A549 (cell line): ENCODE results near the gene TFF1.

Experiments
- CHD4 ChIP-seq: fragments of 200-600 bp; sonication (generic); IDR thresholded peaks from 2 replicates; pipeline ENCODE4 v1.6.1; 2016; ENCODE audit warnings: antibody characterized with exemption, mild to moderate bottlenecking, borderline replicate concordance
- EP300 ChIP-seq, 2 experiments: fragments of >200 bp; sonication (Bioruptor Twin); formaldehyde crosslinking; IDR thresholded peaks; 2 replicates in 1 of 2; 3 replicates in 1 of 2; pipeline ENCODE4 v1.6.1; 2016 to 2017
- HDAC2 ChIP-seq: fragments of 200-600 bp; sonication (generic); IDR thresholded peaks from 2 replicates; pipeline ENCODE4 v1.6.1; 2016
- HES2 ChIP-seq: fragments of >200 bp; sonication (Bioruptor Twin); formaldehyde crosslinking; IDR thresholded peaks from 2 replicates; pipeline ENCODE4 v1.6.1; 2016
- HMGXB4 ChIP-seq: fragments of 250-450 bp; sonication (Bioruptor Pico); IDR thresholded peaks from 2 replicates; pipeline ENCODE4 v1.5.0; 2021; ENCODE audit warnings: mild to moderate bottlenecking, moderate library complexity, borderline replicate concordance
- HOXB5 ChIP-seq: fragments of 250-450 bp; sonication (Bioruptor Pico); IDR thresholded peaks from 2 replicates; pipeline ENCODE4 v1.5.0; 2020; ENCODE audit warnings: mild to moderate bottlenecking, moderate library complexity
- MAZ ChIP-seq: fragments of 150-350 bp; IDR thresholded peaks from 2 replicates; pipeline ENCODE4 v1.6.1; 2014; ENCODE audit warnings: antibody characterized with exemption, low read depth, low read length, borderline replicate concordance
- PHF8 ChIP-seq: fragments of 200-600 bp; sonication (generic); IDR thresholded peaks from 2 replicates; pipeline ENCODE4 v1.6.1; 2016; ENCODE audit warnings: low read depth, mild to moderate bottlenecking, antibody characterized with exemption, moderate library complexity, borderline replicate concordance
- RAD21 ChIP-seq, 2 experiments: fragments of >200 bp in 1 of 2; sonication (Bioruptor Twin) in 1 of 2; formaldehyde crosslinking in 1 of 2; IDR thresholded peaks in 1 of 2; conservative IDR thresholded peaks in 1 of 2; 2 replicates in 1 of 2; 3 replicates in 1 of 2; pipeline ENCODE4 v1.6.1; 2012 to 2018; ENCODE audit warnings: inconsistent platforms in 1 of 2
- REST ChIP-seq: fragments of 200-600 bp; sonication (generic); IDR thresholded peaks from 2 replicates; pipeline ENCODE4 v1.6.1; 2016; ENCODE audit warnings: antibody characterized with exemption, mild to moderate bottlenecking, moderate library complexity
- RNF2 ChIP-seq: fragments of 200-600 bp; sonication (generic); IDR thresholded peaks from 2 replicates; pipeline ENCODE4 v1.6.1; 2016; ENCODE audit warnings: low read depth, mild to moderate bottlenecking, antibody characterized with exemption, moderate library complexity, borderline replicate concordance
- SREBF2 ChIP-seq: fragments of 450-650 bp; IDR thresholded peaks from 2 replicates; pipeline ENCODE4 v1.6.1; 2014; ENCODE audit warnings: mild to moderate bottlenecking, moderate library complexity
- USF2 ChIP-seq: fragments of 450-650 bp; IDR thresholded peaks from 2 replicates; pipeline ENCODE4 v1.6.1; 2014; ENCODE audit warnings: antibody characterized with exemption
- TF ChIP-seq, protein P1 (sequence below): fragments of >200 bp; sonication (Bioruptor Twin); formaldehyde crosslinking; IDR thresholded peaks from 3 replicates; pipeline ENCODE4 v1.5.1; 2016

- no peak for TF ChIP-seq CHD4
- no peak for TF ChIP-seq REST
- TF ChIP-seq HMGXB4 (CRISPR knock-in tag), result no peak
- TF ChIP-seq MAZ, result no peak
- TF ChIP-seq, protein P1, sequence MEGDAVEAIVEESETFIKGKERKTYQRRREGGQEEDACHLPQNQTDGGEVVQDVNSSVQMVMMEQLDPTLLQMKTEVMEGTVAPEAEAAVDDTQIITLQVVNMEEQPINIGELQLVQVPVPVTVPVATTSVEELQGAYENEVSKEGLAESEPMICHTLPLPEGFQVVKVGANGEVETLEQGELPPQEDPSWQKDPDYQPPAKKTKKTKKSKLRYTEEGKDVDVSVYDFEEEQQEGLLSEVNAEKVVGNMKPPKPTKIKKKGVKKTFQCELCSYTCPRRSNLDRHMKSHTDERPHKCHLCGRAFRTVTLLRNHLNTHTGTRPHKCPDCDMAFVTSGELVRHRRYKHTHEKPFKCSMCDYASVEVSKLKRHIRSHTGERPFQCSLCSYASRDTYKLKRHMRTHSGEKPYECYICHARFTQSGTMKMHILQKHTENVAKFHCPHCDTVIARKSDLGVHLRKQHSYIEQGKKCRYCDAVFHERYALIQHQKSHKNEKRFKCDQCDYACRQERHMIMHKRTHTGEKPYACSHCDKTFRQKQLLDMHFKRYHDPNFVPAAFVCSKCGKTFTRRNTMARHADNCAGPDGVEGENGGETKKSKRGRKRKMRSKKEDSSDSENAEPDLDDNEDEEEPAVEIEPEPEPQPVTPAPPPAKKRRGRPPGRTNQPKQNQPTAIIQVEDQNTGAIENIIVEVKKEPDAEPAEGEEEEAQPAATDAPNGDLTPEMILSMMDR, result no peak
- TF ChIP-seq PHF8, result no peak
- no peak for TF ChIP-seq HOXB5 (CRISPR knock-in tag)
- no peak for TF ChIP-seq EP300 (IDR thresholded peaks at IDR 0.05)
- TF ChIP-seq RAD21 (conservative IDR thresholded peaks at IDR 0.05 in 1 of 2, IDR thresholded peaks at IDR 0.05 in 1 of 2), result no peak
- no peak for TF ChIP-seq HES2
- TF ChIP-seq HDAC2, result no peak
- TF ChIP-seq RNF2, result no peak
- TF ChIP-seq SREBF2, result no peak
- TF ChIP-seq USF2, result no peak
Measured at GRCh38 chr21:42373908-42374455, 7.6 kb upstream of the TFF1 start.
